ENCODE data around the gene FGF14.

- no peak for TF ChIP-seq CTCF (IDR thresholded peaks at IDR 0.05)
- TF ChIP-seq GABPA (IDR thresholded peaks at IDR 0.05; ENCODE audit: low read depth), result no peak
- TF ChIP-seq YY1 (IDR thresholded peaks at IDR 0.05; ENCODE audit: low read depth), result no peak
- TF ChIP-seq TAF1 (IDR thresholded peaks at IDR 0.05; ENCODE audit: borderline replicate concordance, low read depth, low read length), result no peak
- TF ChIP-seq RAD21 (IDR thresholded peaks at IDR 0.05; ENCODE audit: low read length), result no peak
- TF ChIP-seq TCF12 (IDR thresholded peaks at IDR 0.05), result no peak
- TF ChIP-seq POLR2AphosphoS5 (IDR thresholded peaks at IDR 0.05; ENCODE audit: low read depth, low read length), result no peak
- no peak for TF ChIP-seq EP300 (IDR thresholded peaks at IDR 0.05; ENCODE audit: borderline replicate concordance in 1 of 2, low read depth in 1 of 2, low read length in 1 of 2)
- TF ChIP-seq JUND (IDR thresholded peaks at IDR 0.05), result no peak
- no peak for TF ChIP-seq NFIC (IDR thresholded peaks at IDR 0.05; ENCODE audit: borderline replicate concordance)
- no peak for TF ChIP-seq ELF1 (IDR thresholded peaks at IDR 0.05)
Observed at GRCh38 chr13:102328909-102329308, 72.9 kb downstream of the FGF14 start.

All from SK-N-SH (cell line).